NT2/D1 (cell line): ENCODE data around the gene MROH2A.

Experiments used
- SUZ12 ChIP-seq: IDR thresholded peaks from 2 replicates; pipeline ENCODE4 v1.6.1; 2011; ENCODE audit not compliant: insufficient read length, insufficient read depth; ENCODE audit errors: extremely low read depth
- ZNF274 ChIP-seq: IDR thresholded peaks from 2 replicates; pipeline ENCODE4 v1.6.1; 2011; ENCODE audit warnings: mild to moderate bottlenecking, low read depth, low read length

DNA sequence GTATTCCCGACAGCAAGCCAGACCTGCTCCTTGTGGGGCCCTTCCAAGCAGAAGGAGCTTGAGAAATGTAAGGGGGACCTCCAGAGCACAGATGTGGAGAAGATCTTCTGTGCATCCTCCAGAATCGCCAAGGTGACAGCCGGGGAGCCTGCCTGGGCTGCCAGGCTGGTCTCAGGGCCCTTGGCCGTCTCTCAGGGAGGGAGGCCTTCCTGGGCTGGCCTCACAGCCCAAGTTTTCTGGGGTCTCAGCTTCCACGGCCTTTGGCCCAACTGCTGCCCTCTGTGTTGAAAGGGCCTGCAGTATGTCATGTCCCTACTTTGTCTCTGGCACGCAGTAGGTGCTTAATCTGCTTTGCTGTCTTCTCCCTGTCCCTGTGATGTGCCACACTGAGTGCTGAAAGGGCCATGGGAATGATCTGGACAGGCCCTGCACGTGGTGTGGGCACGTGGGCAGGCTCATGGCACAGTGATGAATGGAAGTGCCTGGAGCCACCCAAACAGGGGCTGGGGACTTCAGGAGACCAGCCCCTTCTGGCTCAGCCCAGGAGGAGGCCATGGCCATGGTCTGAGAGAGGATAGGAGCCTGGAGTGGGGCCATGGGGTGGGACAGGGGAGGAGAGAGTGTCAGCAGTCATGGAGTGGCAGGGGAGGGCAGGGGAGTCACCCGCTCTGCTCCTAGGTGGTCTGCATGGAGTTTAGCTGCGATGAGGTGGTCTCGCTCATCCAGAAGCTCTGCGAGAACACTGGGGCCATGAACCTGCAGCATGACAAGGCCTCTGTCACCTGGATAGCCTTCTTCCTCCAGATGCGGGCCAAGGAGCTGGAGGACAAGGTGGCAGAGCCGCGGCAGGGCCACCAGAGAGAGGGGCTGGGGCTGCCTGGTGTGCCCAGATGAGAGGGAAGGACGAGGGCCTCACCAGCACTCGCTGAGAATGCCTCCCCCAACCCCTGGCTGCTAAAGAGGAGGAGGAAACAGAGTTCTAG is 40.8 kb downstream of the MROH2A start:
- TF ChIP-seq SUZ12 (no peak), ZNF274 (no peak)
